IMR-90 (cell line): ENCODE measurements around the gene ATP2A3. TPM values are rescaled to one million over a fixed set of nuclear protein-coding genes. Genes with fewer than 3 reads are reported as not detected.
A peak's percentile ranks its signal among the peaks of the same experiment; 100 is the strongest.

ENCODE experiments used
- ATAC-seq: fragments of 200-7000 bp; cut with Tn5 transposase; 2 replicates; pipeline ENCODE4 v1.9.1; 2020; ENCODE audit warnings: low read depth, mild to moderate bottlenecking, moderate library complexity
- BruUV-seq: library from RNA; stranded (reverse); fragments of 400-500 nt; replicated peaks from 2 replicates; lab custom pipeline; 2021; lab: Mats Ljungman, UMichigan
- CTCF ChIA-PET: fragments of 300-600 bp; formaldehyde crosslinking; extraction: SDS; loops from one replicate; lab custom pipeline; 2021; ENCODE audit warnings: antibody characterized with exemption; lab: Yijun Ruan, JAX
- POLR2A ChIA-PET: fragments of 300-600 bp; sonication (Branson Sonifier 250); formaldehyde crosslinking; loops from one replicate; lab custom pipeline; 2022; ENCODE audit warnings: antibody characterized with exemption; ENCODE audit not compliant: unreplicated experiment; lab: Charles Lee
- DNase-seq: peaks from one replicate; pipeline ENCODE4 v3.0.0; 2013
- H2AFZ ChIP-seq: replicated peaks from 2 replicates; pipeline ENCODE3; 2013; ENCODE audit warnings: low read length, mild to moderate bottlenecking; ENCODE audit not compliant: poor library complexity
- H2AK5ac ChIP-seq: 2 replicates; pipeline ENCODE4 v1.6.1; 2013; ENCODE audit warnings: low read depth, low read length, inconsistent platforms
- H2AK9ac ChIP-seq: replicated peaks from 2 replicates; pipeline ENCODE3; 2013; ENCODE audit warnings: mild to moderate bottlenecking, low read depth, low read length, moderate library complexity; ENCODE audit not compliant: poor library complexity
- H2BK120ac ChIP-seq: 2 replicates; pipeline ENCODE4 v1.6.1; 2013; ENCODE audit warnings: low read depth, low read length, inconsistent platforms
- H2BK15ac ChIP-seq: 3 replicates; pipeline ENCODE4 v1.6.1; 2013; ENCODE audit warnings: low read depth, low read length, inconsistent platforms
- H2BK20ac ChIP-seq: 2 replicates; pipeline ENCODE4 v1.6.1; 2013; ENCODE audit warnings: low read depth, mild to moderate bottlenecking, inconsistent platforms, low read length, moderate library complexity
- H2BK5ac ChIP-seq: 2 replicates; pipeline ENCODE4 v1.6.1; 2013; ENCODE audit warnings: mild to moderate bottlenecking, low read depth, low read length, inconsistent platforms; ENCODE audit not compliant: poor library complexity, severe bottlenecking
- H3K14ac ChIP-seq: replicated peaks from 2 replicates; pipeline ENCODE4 v1.6.1; 2013; ENCODE audit warnings: low read depth, low read length, inconsistent platforms
- H3K18ac ChIP-seq: 2 replicates; pipeline ENCODE4 v1.6.1; 2013; ENCODE audit warnings: low read depth, low read length, control low read depth
- H3K23ac ChIP-seq: 2 replicates; pipeline ENCODE4 v1.6.1; 2013; ENCODE audit warnings: low read depth, low read length, inconsistent platforms
- H3K27ac ChIP-seq: 2 replicates; pipeline ENCODE4 v1.5.1; 2013; ENCODE audit warnings: mild to moderate bottlenecking, control low read depth, low read length; ENCODE audit not compliant: insufficient read depth
- H3K27me3 ChIP-seq: 2 replicates; pipeline ENCODE4 v1.6.1; 2013; ENCODE audit warnings: low read length; ENCODE audit not compliant: control insufficient read depth, insufficient read depth
- H3K36me3 ChIP-seq: 2 replicates; pipeline ENCODE4 v1.6.1; 2013; ENCODE audit warnings: low read length, mixed read lengths; ENCODE audit not compliant: control insufficient read depth, insufficient read depth
- H3K4ac ChIP-seq: 2 replicates; pipeline ENCODE4 v1.6.1; 2013; ENCODE audit warnings: low read depth, low read length, inconsistent platforms
- H3K4me1 ChIP-seq: 2 replicates; pipeline ENCODE4 v1.6.1; 2013; ENCODE audit warnings: low read length, mixed read lengths; ENCODE audit not compliant: control insufficient read depth, insufficient read depth
- H3K4me2 ChIP-seq: 2 replicates; pipeline ENCODE4 v1.6.1; 2013; ENCODE audit warnings: low read depth, mild to moderate bottlenecking, control low read depth, low read length, moderate library complexity
- H3K4me3 ChIP-seq: 2 replicates; pipeline ENCODE4 v1.5.1; 2013; ENCODE audit warnings: low read depth, mild to moderate bottlenecking, control low read depth, low read length, moderate library complexity; ENCODE audit not compliant: insufficient read depth
- H3K56ac ChIP-seq: 2 replicates; pipeline ENCODE4 v1.6.1; 2013; ENCODE audit warnings: low read length, inconsistent platforms; ENCODE audit not compliant: insufficient read depth; ENCODE audit errors: extremely low read depth
- H3K79me1 ChIP-seq, 2 experiments: 2 replicates each; pipeline ENCODE4 v1.6.1; 2013; ENCODE audit warnings: low read length in 2 of 2, inconsistent platforms in 1 of 2, low read depth in 1 of 2
- H3K9ac ChIP-seq: 2 replicates; pipeline ENCODE4 v1.6.1; 2013; ENCODE audit warnings: low read depth, low read length, control low read depth
- H3K9me1 ChIP-seq: 2 replicates; pipeline ENCODE4 v1.6.1; 2013; ENCODE audit warnings: low read length, inconsistent platforms; ENCODE audit not compliant: insufficient read depth
- H3K9me3 ChIP-seq: 2 replicates; pipeline ENCODE4 v1.6.1; 2013; ENCODE audit warnings: low read length; ENCODE audit not compliant: control insufficient read depth, insufficient read depth
- H4K20me1 ChIP-seq: 2 replicates; pipeline ENCODE4 v1.6.1; 2013; ENCODE audit warnings: low read length, inconsistent platforms; ENCODE audit not compliant: insufficient read depth
- H4K5ac ChIP-seq: 2 replicates; pipeline ENCODE4 v1.6.1; 2013; ENCODE audit warnings: mild to moderate bottlenecking, low read depth, low read length, control low read depth
- H4K8ac ChIP-seq, 2 experiments: 2 replicates each; pipeline ENCODE4 v1.6.1; 2013; ENCODE audit warnings: low read depth in 2 of 2, low read length in 2 of 2, control low read depth in 1 of 2, inconsistent platforms in 1 of 2
- H4K91ac ChIP-seq: 2 replicates; pipeline ENCODE4 v1.6.1; 2013; ENCODE audit warnings: low read depth, low read length, inconsistent platforms; ENCODE audit not compliant: insufficient read depth
- BHLHE40 ChIP-seq: fragments of 150-350 bp; IDR thresholded peaks from 2 replicates; pipeline ENCODE4 v1.6.1; 2016; ENCODE audit warnings: mild to moderate bottlenecking, low read depth, low read length
- CEBPB ChIP-seq: IDR thresholded peaks from 2 replicates; pipeline ENCODE4 v1.6.1; 2012; ENCODE audit warnings: low read depth, low read length, improper control_type of control experiment
- CHD1 ChIP-seq: IDR thresholded peaks from 2 replicates; pipeline ENCODE4 v1.6.1; 2012; ENCODE audit warnings: low read depth, low read length, improper control_type of control experiment
- CTCF ChIP-seq: conservative IDR thresholded peaks from 2 replicates; pipeline ENCODE4 v1.5.1; 2012; ENCODE audit warnings: mild to moderate bottlenecking, low read depth, low read length, improper control_type of control experiment
- FOS ChIP-seq: fragments of 150-350 bp; IDR thresholded peaks from 2 replicates; pipeline ENCODE4 v1.6.1; 2016; ENCODE audit warnings: low read depth, low read length
- MAFK ChIP-seq: IDR thresholded peaks from 2 replicates; pipeline ENCODE4 v1.6.1; 2012; ENCODE audit warnings: low read depth, low read length, improper control_type of control experiment
- MXI1 ChIP-seq: IDR thresholded peaks from 2 replicates; pipeline ENCODE4 v1.6.1; 2012; ENCODE audit warnings: low read depth, mild to moderate bottlenecking, low read length, moderate library complexity, borderline replicate concordance
- NFE2L2 ChIP-seq: fragments of 150-350 bp; IDR thresholded peaks from 2 replicates; pipeline ENCODE4 v1.6.1; 2016; ENCODE audit warnings: low read depth, mild to moderate bottlenecking, low read length
- POLR2A ChIP-seq: IDR thresholded peaks from 2 replicates; pipeline ENCODE4 v1.6.1; 2012; ENCODE audit warnings: mild to moderate bottlenecking, low read depth, low read length
- RCOR1 ChIP-seq: IDR thresholded peaks from 2 replicates; pipeline ENCODE4 v1.6.1; 2012; ENCODE audit warnings: mild to moderate bottlenecking, low read length, improper control_type of control experiment; ENCODE audit not compliant: insufficient replicate concordance
- RFX5 ChIP-seq: IDR thresholded peaks from 2 replicates; pipeline ENCODE4 v1.8.0; 2012; ENCODE audit warnings: low read depth, mild to moderate bottlenecking, low read length, moderate library complexity
- SMC3 ChIP-seq: fragments of 150-350 bp; IDR thresholded peaks from 2 replicates; pipeline ENCODE4 v1.6.1; 2016; ENCODE audit warnings: low read depth, mild to moderate bottlenecking, antibody characterized with exemption, low read length, moderate library complexity
- USF2 ChIP-seq: fragments of 150-350 bp; IDR thresholded peaks from 2 replicates; pipeline ENCODE4 v1.6.1; 2017; ENCODE audit warnings: mild to moderate bottlenecking, antibody characterized with exemption, low read length, low read depth
- WGBS, 2 experiments: methylation state at CpG; one replicate each; pipeline versions ENCODE4 v1.1.5 to v1.1.7; 2013; ENCODE audit warnings: missing lambda C conversion rate in 2 of 2; ENCODE audit not compliant: insufficient read length in 1 of 2; ENCODE audit errors: extremely low coverage in 2 of 2; 5-methylcytosine and 5-hydroxymethylcytosine counted together
- dilution Hi-C: fragments of 300-500 bp; cut with HindIII; formaldehyde crosslinking; loops from one replicate; pipeline ENCODE4 v1.14.3; 2018; ENCODE audit warnings: low sequenced_read_pairs; ENCODE audit not compliant: unreplicated experiment
- in situ Hi-C: fragments of 300-500 bp; cut with MboI; formaldehyde crosslinking; loops from 3 replicates; pipeline ENCODE4 v1.14.3; 2019; ENCODE audit warnings: low sequenced_read_pairs, inconsistent platforms, mixed read lengths
- intact Hi-C: fragments of 100-400 bp; cut with micrococcal nuclease; formaldehyde crosslinking; loops from 2 replicates; pipeline ENCODE4 v1.10.0; 2022
- polyA plus RNA-seq, 3 experiments: library from polyadenylated mRNA; depleted of rRNA; stranded (reverse); fragments of >200 nt; gene quantifications; 2 replicates each; pipeline ENCODE4 v1.2.3, GENCODE V29; 2012; ENCODE audit warnings: low replicate concordance in 1 of 3
- total RNA-seq: library from RNA; depleted of rRNA; stranded (reverse); fragments of >200 nt; gene quantifications from 2 replicates; pipeline ENCODE4 v1.2.3, GENCODE V29; 2012
- TF ChIP-seq, protein P1 (sequence below): fragments of 150-350 bp; IDR thresholded peaks from 2 replicates; pipeline ENCODE4 v1.6.1; 2016; ENCODE audit warnings: low read depth, mild to moderate bottlenecking, low read length, moderate library complexity, borderline replicate concordance

Gene ATP2A3
- total and polyA plus RNA-seq, 2 of the 4 experiments (the other 2 are of a cell fraction), result 0.18 to 0.63 TPM

- TF ChIP-seq USF2, result no peak
- no peak for TF ChIP-seq FOS
- no peak for TF ChIP-seq RFX5
These were observed 69.3 kb downstream of the ATP2A3 start (continued) for GRCh38 chr17:3894911-3895343.

DNA sequence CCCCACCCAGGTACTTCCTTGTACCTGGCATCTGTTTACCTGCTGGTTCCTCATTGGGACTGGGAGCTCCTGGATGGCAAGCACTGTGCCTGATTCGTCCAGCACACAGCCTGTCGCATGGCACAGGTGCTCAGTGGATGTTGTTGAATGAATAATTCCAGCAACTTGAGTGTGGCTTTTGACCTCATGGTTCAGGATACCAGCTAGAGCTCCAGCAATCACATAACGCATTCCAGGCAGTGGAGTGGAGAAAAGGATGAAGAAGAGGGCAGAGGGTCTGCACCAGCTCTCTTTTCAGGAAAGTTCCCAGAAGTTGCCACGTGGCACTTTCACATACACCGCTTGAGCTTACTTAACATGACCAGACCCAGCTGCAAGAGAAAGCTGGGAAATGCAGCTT, 70.0 kb downstream of the ATP2A3 start:
- ATAC-seq (no peak), DNase-seq (no peak)
- Histone ChIP-seq H4K5ac (no peak overlapping the region), H4K91ac (no peak overlapping the region), H3K23ac (no peak overlapping the region), H2BK5ac (no peak overlapping the region), H3K9me3 (no peaks in the 10 kb centered on the region), H3K9me1 (peaks cover 29% of the 10 kb centered on the region), H3K9ac (no peak overlapping the region), H3K27me3 (no peaks in the 10 kb centered on the region), H2AK5ac (peak overlapping the region; percentile 15; the same call in 1 of the 2 replicates), H3K79me1 (peaks cover 7 to 29% of the 10 kb centered on the region in 2 experiments; a peak in 3 of 4 replicates), H2AK9ac (peak overlapping the region; percentile 29), H2AFZ (no peak overlapping the region), H2BK15ac (no peak overlapping the region), H3K27ac (no peak overlapping the region), H3K14ac (no peak overlapping the region), H3K4me2 (no peak overlapping the region), H3K18ac (no peak overlapping the region), H4K8ac (no peak overlapping the region; a peak in 1 of 4 replicates), H2BK120ac (no peak overlapping the region), H3K4me1 (peaks cover 29% of the 10 kb centered on the region), H3K56ac (no peak overlapping the region), H3K4me3 (no peak overlapping the region), H3K4ac (no peak overlapping the region), H3K36me3 (no peaks in the 10 kb centered on the region), H2BK20ac (no peak overlapping the region), H4K20me1 (peaks cover 6% of the 10 kb centered on the region; the same call in 1 of the 2 replicates)
- intact Hi-C loops, result no loop called here
- in situ Hi-C loops, result no loop called here
- no TSS peak for BruUV-seq
- whole genome bisulfite sequencing, 2 experiments, result 94% methylated on average over 2 of the region's 5 CpGs; no CpG with 5 or more reads in 1 of the 2 experiments
- ChIA-PET CTCF (interaction anchor here (0.6 kb wide), 1 partner anchor 30 kb away, joined by 5 read pairs; no protein-coding TSS in a partner anchor), POLR2A (interaction anchor here (0.5 kb wide), 1 partner anchor 8 kb away, joined by 3 read pairs; no protein-coding TSS in a partner anchor)
- dilution Hi-C loops, result no loop called here
- no peak for TF ChIP-seq CTCF
- no peak for TF ChIP-seq CEBPB
- no peak for TF ChIP-seq RFX5
- TF ChIP-seq CHD1, result no peak
- TF ChIP-seq BHLHE40, result no peak
- TF ChIP-seq, protein P1, sequence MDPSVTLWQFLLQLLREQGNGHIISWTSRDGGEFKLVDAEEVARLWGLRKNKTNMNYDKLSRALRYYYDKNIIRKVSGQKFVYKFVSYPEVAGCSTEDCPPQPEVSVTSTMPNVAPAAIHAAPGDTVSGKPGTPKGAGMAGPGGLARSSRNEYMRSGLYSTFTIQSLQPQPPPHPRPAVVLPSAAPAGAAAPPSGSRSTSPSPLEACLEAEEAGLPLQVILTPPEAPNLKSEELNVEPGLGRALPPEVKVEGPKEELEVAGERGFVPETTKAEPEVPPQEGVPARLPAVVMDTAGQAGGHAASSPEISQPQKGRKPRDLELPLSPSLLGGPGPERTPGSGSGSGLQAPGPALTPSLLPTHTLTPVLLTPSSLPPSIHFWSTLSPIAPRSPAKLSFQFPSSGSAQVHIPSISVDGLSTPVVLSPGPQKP, result no peak
- no peak for TF ChIP-seq MAFK
- no peak for TF ChIP-seq SMC3
- TF ChIP-seq NFE2L2, result no peak
- TF ChIP-seq FOS, result no peak
- TF ChIP-seq RCOR1, result no peak
- TF ChIP-seq MXI1, result no peak
- no peak for TF ChIP-seq POLR2A
